ENCODE data around the gene MAGEB1. TPM values are rescaled to one million over a fixed set of nuclear protein-coding genes. Genes with fewer than 3 reads are reported as not detected.

The MAGEB1 gene
- total RNA-seq, 2 experiments from 2014 or later = not detected

DNA sequence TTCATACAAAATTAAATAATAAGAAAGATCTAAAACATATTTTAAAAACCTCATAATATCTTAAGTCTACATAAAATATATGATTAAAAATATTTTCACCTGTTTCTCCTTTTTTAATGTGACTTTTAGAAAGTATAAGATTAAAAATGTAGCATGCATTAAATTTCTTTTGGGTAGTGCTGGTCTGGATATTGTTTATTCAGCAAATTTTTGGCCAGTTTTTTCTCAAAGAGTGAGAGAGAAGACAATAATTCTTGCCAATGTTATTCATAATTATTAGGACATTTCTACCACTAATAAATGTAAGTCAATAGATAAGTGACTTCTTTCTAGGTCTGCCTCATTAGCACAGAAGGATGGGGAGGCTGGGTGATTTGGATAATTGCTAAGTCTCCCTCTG lies 14.1 kb downstream of the MAGEB1 start:
- no peaks in the 10 kb centered on the region for H3K36me3 Mint-ChIP-seq (ENCODE audit: low read depth)
- no peaks in the 10 kb centered on the region for H3K4me1 Mint-ChIP-seq (ENCODE audit: low read depth)
- DNase-seq = no peak
- no peak overlapping the region for H3K27ac Mint-ChIP-seq
- intact Hi-C loops (cut with micrococcal nuclease) = no loop called here
- H3K9me3 Mint-ChIP-seq = no peaks in the 10 kb centered on the region
- peaks cover 2% of the 10 kb centered on the region for H3K27me3 Mint-ChIP-seq (ENCODE audit: low read depth)
- H3K4me3 Mint-ChIP-seq = no peak overlapping the region
- CTCF ChIA-PET = no interaction called here

- H3K27me3 Mint-ChIP-seq (ENCODE audit: low read depth) = peaks cover 2% of the 10 kb centered on the region
- no peak for DNase-seq
- H3K4me1 Mint-ChIP-seq (ENCODE audit: low read depth) = no peaks in the 10 kb centered on the region
- H3K36me3 Mint-ChIP-seq (ENCODE audit: low read depth) = no peaks in the 10 kb centered on the region
- intact Hi-C loops (cut with micrococcal nuclease) = no loop called here
- H3K9me3 Mint-ChIP-seq = no peaks in the 10 kb centered on the region
- H3K4me3 Mint-ChIP-seq = no peak overlapping the region
- H3K27ac Mint-ChIP-seq = no peak overlapping the region
- CTCF ChIA-PET = no interaction called here
Measured at GRCh38 chrX:30262763-30263162, 15.8 kb downstream of the MAGEB1 start.

DNA sequence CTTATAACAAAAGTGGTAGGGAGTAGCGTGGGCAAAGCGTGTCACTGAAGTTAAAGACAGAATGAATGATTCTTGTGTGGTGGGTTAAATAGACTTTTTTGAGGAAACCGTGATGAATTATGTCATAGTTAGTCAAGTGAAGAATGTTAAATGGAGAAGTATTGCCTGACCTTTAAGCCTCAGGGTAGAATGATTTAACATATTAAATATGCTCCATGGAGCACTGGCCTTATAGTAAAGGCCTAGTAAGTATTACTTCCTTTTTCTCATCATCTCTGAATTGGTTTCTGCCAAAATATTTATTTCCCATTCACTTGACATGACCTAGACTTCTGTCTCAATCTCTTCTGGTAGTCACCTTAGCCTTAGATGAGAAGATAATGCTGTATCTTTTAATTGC lies 23.7 kb downstream of the MAGEB1 start:
- Mint-ChIP-seq H3K4me1 (ENCODE audit: low read depth) (no peaks in the 10 kb centered on the region), H3K27ac (no peak overlapping the region), H3K36me3 (ENCODE audit: low read depth) (no peaks in the 10 kb centered on the region), H3K9me3 (no peaks in the 10 kb centered on the region), H3K4me3 (no peak overlapping the region), H3K27me3 (ENCODE audit: low read depth) (no peaks in the 10 kb centered on the region)
- DNase-seq = no peak
- intact Hi-C loops (cut with micrococcal nuclease) = loop anchor here (10.0 kb wide), 1 partner anchor 324 kb away; no protein-coding TSS in a partner anchor
- CTCF ChIA-PET = no interaction called here

DNA sequence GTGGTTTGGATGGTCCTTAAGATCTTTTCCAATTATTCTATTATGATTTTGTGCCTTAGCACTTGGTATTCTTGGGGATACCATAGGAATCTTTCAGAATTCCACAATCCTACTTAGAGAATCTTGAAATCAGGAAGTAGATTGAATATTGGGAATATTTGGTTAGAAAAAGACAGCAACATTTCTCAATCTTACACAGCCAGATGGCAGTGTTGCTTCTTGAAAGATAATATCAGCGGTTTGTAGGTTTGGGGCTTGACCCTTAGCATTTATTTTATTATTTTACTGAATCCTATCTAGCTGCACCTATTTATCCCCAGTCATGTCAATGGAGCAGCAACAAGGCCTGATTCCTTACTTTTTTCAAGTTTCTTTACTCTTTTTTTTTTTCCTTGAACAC lies 28.6 kb downstream of the MAGEB1 start:
- DNase-seq = no peak
- no peak overlapping the region for H3K27ac Mint-ChIP-seq
- H3K36me3 Mint-ChIP-seq (ENCODE audit: low read depth) = no peaks in the 10 kb centered on the region
- intact Hi-C loops (cut with micrococcal nuclease) = loop anchor here (5.0 to 10.0 kb wide), 2 partner anchors 212 to 319 kb away; no protein-coding TSS in a partner anchor
- CTCF ChIA-PET = no interaction called here
- no peaks in the 10 kb centered on the region for H3K27me3 Mint-ChIP-seq (ENCODE audit: low read depth)
- H3K4me3 Mint-ChIP-seq = no peak overlapping the region
- peaks cover 5% of the 10 kb centered on the region for H3K4me1 Mint-ChIP-seq (ENCODE audit: low read depth)
- no peaks in the 10 kb centered on the region for H3K9me3 Mint-ChIP-seq

DNA sequence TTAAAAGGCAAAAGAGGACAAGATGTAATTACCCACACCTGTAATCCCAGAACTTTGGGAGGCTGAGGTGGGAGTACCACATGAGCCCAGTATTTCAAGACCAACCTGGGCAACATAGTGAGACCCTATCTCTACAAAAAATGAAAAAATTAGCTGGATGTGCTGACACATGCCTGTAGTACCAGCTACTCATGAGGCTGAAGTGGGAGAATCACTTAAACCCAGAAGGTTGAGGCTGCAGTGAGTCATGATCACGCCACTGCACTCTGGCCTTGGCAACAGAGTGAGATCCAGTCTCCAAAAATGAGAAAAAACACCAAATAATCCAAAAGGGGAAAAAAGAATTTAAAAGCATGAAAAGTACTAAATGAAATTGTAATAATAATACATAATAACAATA lies 31.4 kb downstream of the MAGEB1 start:
- H3K36me3 Mint-ChIP-seq (ENCODE audit: low read depth) = no peaks in the 10 kb centered on the region
- H3K27me3 Mint-ChIP-seq (ENCODE audit: low read depth) = no peaks in the 10 kb centered on the region
- no peaks in the 10 kb centered on the region for H3K9me3 Mint-ChIP-seq
- DNase-seq = no peak
- H3K4me3 Mint-ChIP-seq = no peak overlapping the region
- intact Hi-C loops (cut with micrococcal nuclease) = loop anchor here (5.0 to 10.0 kb wide), 2 partner anchors 209 to 316 kb away; no protein-coding TSS in a partner anchor
- CTCF ChIA-PET = no interaction called here
- no peak overlapping the region for H3K27ac Mint-ChIP-seq
- peaks cover 5% of the 10 kb centered on the region for H3K4me1 Mint-ChIP-seq (ENCODE audit: low read depth)

DNA sequence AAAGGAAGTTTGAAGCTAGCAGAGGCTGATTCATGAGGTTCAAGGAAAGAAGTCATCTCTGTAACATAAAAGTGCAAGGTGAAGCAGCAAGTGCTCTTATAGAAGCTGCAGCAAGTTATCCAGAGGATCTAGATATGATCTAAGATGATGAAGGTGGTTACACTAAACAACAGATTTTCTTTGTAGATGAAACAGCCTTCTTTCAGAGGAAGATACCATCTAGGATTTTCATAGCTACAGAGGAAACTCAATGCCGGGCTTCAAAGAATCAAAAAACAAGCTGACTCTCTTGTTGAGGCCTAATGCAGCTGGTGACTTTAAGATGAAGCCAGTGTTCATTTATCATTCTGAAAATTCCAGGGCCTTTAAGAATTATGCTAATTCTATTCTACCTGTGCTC lies 33.5 kb downstream of the MAGEB1 start:
- Mint-ChIP-seq H3K27ac (no peak overlapping the region), H3K4me1 (ENCODE audit: low read depth) (peaks cover 5% of the 10 kb centered on the region), H3K4me3 (no peak overlapping the region), H3K27me3 (ENCODE audit: low read depth) (no peaks in the 10 kb centered on the region), H3K36me3 (ENCODE audit: low read depth) (no peaks in the 10 kb centered on the region), H3K9me3 (no peaks in the 10 kb centered on the region)
- CTCF ChIA-PET = interaction anchor here (0.8 kb wide), 1 partner anchor 224 kb away, joined by 3 read pairs; no protein-coding TSS in a partner anchor
- intact Hi-C loops (cut with micrococcal nuclease) = loop anchor here (5.0 kb wide), 1 partner anchor 432 kb away; no protein-coding TSS in a partner anchor
- DNase-seq = no peak

DNA sequence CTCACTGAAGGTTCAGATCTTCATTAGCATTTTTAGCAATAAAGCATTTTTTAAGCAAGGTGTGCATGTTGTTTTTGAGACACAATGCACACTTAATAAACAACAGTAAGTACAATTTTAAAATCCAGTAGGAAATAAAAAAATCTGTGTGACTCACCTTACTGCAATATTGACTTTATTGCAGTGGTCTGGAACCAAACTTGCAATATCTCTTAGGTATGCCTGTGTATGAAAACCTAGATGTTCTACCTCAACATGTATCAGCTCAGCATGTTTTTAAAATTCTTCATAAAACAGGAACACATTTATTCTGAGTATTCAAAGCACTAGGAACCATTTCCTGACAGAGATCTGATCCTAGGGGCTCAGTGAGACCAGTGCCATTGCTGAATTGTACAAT lies 35.6 kb downstream of the MAGEB1 start:
- no peak for DNase-seq
- CTCF ChIA-PET = interaction anchor here (0.5 kb wide), 1 partner anchor 583 kb away, joined by 3 read pairs; no protein-coding TSS in a partner anchor
- Mint-ChIP-seq H3K27ac (no peak overlapping the region), H3K27me3 (ENCODE audit: low read depth) (no peaks in the 10 kb centered on the region), H3K9me3 (no peaks in the 10 kb centered on the region), H3K36me3 (ENCODE audit: low read depth) (no peaks in the 10 kb centered on the region), H3K4me3 (no peak overlapping the region), H3K4me1 (ENCODE audit: low read depth) (peaks cover 5% of the 10 kb centered on the region)
- intact Hi-C loops (cut with micrococcal nuclease) = loop anchor here (5.0 kb wide), 1 partner anchor 430 kb away; no protein-coding TSS in a partner anchor

DNA sequence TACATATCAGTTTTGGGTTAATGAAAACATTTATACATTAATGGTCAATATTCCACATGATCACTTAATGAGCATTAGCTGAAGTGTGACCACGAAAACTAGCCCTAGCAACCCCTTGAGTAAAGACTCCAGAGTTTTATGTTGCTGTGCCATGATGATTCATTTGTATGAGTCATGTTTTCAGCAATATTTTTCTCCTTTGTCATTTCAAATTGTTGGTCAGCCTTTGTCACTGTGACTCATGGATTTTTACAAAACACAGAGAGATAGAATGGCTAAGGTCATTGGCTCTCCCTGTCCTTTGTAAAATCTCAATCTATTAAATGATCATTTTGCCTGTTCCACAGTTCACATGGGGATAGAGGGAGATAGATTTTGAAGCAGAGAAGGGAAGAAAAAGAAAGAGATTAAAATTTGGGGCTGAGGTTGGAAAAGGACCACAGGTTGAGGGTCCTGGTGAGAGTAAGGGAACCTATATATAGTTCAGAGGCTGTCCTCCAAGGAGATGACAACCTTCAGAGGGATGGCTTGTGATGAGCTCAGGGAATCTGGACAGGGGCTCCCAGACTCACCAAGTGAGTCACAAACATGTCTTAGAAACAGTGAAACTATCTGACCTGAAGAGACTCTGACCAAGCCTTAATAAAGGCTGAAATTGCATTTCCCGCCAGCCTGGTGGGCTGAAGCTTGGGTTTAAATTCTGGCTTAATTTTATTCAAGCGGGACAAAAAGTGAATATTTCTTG lies 36.7 kb downstream of the MAGEB1 start:
- H3K27me3 Mint-ChIP-seq (ENCODE audit: low read depth) = no peaks in the 10 kb centered on the region
- H3K4me1 Mint-ChIP-seq (ENCODE audit: low read depth) = peaks cover 5% of the 10 kb centered on the region
- no peaks in the 10 kb centered on the region for H3K9me3 Mint-ChIP-seq
- no peak for DNase-seq
- no peak overlapping the region for H3K4me3 Mint-ChIP-seq
- H3K36me3 Mint-ChIP-seq (ENCODE audit: low read depth) = no peaks in the 10 kb centered on the region
- CTCF ChIA-PET = no interaction called here
- H3K27ac Mint-ChIP-seq = no peak overlapping the region
- intact Hi-C loops (cut with micrococcal nuclease) = loop anchor here (5.0 kb wide), 1 partner anchor 429 kb away; no protein-coding TSS in a partner anchor

DNA sequence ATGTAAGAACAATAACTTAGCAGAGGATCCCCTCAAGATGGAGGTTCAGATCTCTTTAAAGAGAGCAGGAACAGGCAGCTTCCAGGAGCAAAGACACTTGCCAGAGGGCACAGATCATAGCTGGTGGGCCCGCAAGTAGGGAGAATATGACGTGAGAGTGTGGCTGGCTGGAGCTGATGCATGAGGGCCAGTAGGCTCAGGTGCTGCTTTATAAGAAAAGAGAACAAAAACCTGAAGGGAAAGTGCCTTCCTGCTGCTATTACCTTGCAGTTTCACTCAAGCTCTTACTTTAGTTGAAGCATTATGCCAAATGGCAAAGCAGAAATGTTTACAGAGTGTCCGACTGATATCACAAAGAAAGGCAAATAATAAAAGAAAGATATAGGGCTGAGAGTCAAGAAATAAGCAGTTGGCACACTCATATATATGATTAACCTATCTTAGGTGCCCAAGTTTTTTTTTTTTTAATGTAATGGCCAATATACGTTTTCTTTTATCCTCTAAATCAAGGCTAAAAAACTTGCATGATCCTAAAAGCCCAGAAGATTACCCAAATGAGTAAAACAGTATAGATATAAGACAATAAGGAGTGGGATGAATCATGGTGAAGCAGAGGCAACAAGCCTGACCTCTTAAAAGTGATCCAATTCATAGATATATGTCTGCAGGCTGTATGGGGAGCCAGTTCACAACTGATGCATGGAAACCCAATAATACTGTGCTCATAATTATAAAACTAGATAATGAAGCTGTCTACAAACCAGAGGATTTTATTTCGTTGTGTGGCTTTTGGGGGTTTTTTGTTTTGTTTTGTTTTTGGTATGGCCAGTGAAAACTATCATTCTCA lies 49.7 kb downstream of the MAGEB1 start:
- H3K4me1 Mint-ChIP-seq (ENCODE audit: low read depth) = no peaks in the 10 kb centered on the region
- intact Hi-C loops (cut with micrococcal nuclease) = no loop called here
- no peak overlapping the region for H3K27ac Mint-ChIP-seq
- H3K4me3 Mint-ChIP-seq = no peak overlapping the region
- CTCF ChIA-PET = no interaction called here
- DNase-seq = no peak
- no peaks in the 10 kb centered on the region for H3K36me3 Mint-ChIP-seq (ENCODE audit: low read depth)
- H3K9me3 Mint-ChIP-seq = no peaks in the 10 kb centered on the region
- no peaks in the 10 kb centered on the region for H3K27me3 Mint-ChIP-seq (ENCODE audit: low read depth)

DNA sequence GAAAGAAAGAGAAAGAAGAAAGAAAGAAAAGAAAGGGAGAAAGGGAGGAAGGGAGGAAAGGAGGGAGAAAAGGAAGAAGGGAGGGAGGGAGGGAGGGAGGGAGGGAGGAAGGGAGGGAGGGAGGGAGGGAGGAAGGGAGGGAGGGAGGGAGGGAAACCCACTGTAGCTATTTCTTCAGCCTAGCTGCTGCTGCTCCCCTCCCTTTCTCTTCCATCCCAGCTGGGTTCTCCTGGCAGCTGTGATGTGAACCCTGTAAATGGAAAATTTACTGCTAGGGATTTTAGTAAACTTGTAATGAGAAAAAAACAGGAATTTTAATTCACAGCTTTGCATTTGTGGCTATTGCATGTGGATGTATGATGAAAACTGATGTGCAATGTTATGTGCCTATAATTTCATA lies 54.3 kb downstream of the MAGEB1 start:
- H3K27ac Mint-ChIP-seq = no peak overlapping the region
- no peak overlapping the region for H3K4me3 Mint-ChIP-seq
- H3K36me3 Mint-ChIP-seq (ENCODE audit: low read depth) = no peaks in the 10 kb centered on the region
- no peaks in the 10 kb centered on the region for H3K9me3 Mint-ChIP-seq
- intact Hi-C loops (cut with micrococcal nuclease) = no loop called here
- no peaks in the 10 kb centered on the region for H3K4me1 Mint-ChIP-seq (ENCODE audit: low read depth)
- no peak for DNase-seq
- CTCF ChIA-PET = no interaction called here
- no peaks in the 10 kb centered on the region for H3K27me3 Mint-ChIP-seq (ENCODE audit: low read depth)
